ENCODE data around the gene CAPN8. TPM values are rescaled to one million over a fixed set of nuclear protein-coding genes. Genes with fewer than 3 reads are reported as not detected.

The CAPN8 gene
- total and polyA plus RNA-seq, 4 donors: 0.08 to 0.16 TPM; not detected in 2

- TF ChIP-seq HNF4A (conservative IDR thresholded peaks at IDR 0.05) (no peak), MAX (IDR thresholded peaks at IDR 0.05) (no peak), SP1 (IDR thresholded peaks at IDR 0.05) (no peak), RXRA (IDR thresholded peaks at IDR 0.05) (no peak), GABPA (IDR thresholded peaks at IDR 0.05 in 1 of 2, conservative IDR thresholded peaks at IDR 0.05 in 1 of 2) (no peak)
These were observed 13.0 kb downstream of the CAPN8 start (continued) for GRCh38 chr1:223652436-223652941.

- no peak overlapping the region for H3K27ac ChIP-seq (ENCODE audit: low read depth in 1 of 2, low read length in 2 of 2)
- no peaks in the 10 kb centered on the region for H3K27me3 ChIP-seq (ENCODE audit: control insufficient read depth in 4 of 4, insufficient read depth in 4 of 4, low read length in 3 of 4)
- no peaks in the 10 kb centered on the region for H3K36me3 ChIP-seq (ENCODE audit: control insufficient read depth in 4 of 4, insufficient read depth in 3 of 4, low read depth in 1 of 4, low read length in 3 of 4)
- H3K4me1 ChIP-seq (ENCODE audit: control insufficient read depth in 4 of 4, insufficient read depth in 4 of 4, low read length in 3 of 4): peaks cover 0 to 4% (median 2%) of the 10 kb centered on the region in 4 donors
- H3K4me3 ChIP-seq (ENCODE audit: low read depth in 1 of 3, low read length in 3 of 3): no peak overlapping the region
- no peaks in the 10 kb centered on the region for H3K9me3 ChIP-seq (ENCODE audit: control insufficient read depth in 4 of 4, low read length in 3 of 4)
- no peak overlapping the region for H3K9ac ChIP-seq (ENCODE audit: low read depth in 1 of 2, low read length in 2 of 2)
- DNase-seq (ENCODE audit: low spot score): no peak
- 80% methylated on average over 8 of the region's 8 CpGs for WGBS
- TF ChIP-seq CTCF (IDR thresholded peaks at IDR 0.05; ENCODE audit: low read depth, low read length, missing input control) (no peak), FOXA2 (IDR thresholded peaks at IDR 0.05) (no peak), ATF3 (IDR thresholded peaks at IDR 0.05) (no peak), ZBTB33 (IDR thresholded peaks at IDR 0.05) (no peak), NR2F2 (IDR thresholded peaks at IDR 0.05) (no peak), HNF4A (conservative IDR thresholded peaks at IDR 0.05) (no peak)
These were observed 14.1 kb downstream of the CAPN8 start for GRCh38 chr1:223651291-223651991.

GRCh38 chr1:223650465-223650864, 15.0 kb downstream of the CAPN8 start:
- WGBS: 59% methylated on average over 2 of the region's 2 CpGs
- peaks cover 0 to 4% (median 2%) of the 10 kb centered on the region in 4 donors for H3K4me1 ChIP-seq (ENCODE audit: control insufficient read depth in 4 of 4, insufficient read depth in 4 of 4, low read length in 3 of 4)
- no peaks in the 10 kb centered on the region for H3K36me3 ChIP-seq (ENCODE audit: control insufficient read depth in 4 of 4, insufficient read depth in 3 of 4, low read depth in 1 of 4, low read length in 3 of 4)
- no peak for DNase-seq (ENCODE audit: low spot score)
- no peaks in the 10 kb centered on the region for H3K9me3 ChIP-seq (ENCODE audit: control insufficient read depth in 4 of 4, low read length in 3 of 4)
- H3K9ac ChIP-seq (ENCODE audit: low read depth in 1 of 2, low read length in 2 of 2): no peak overlapping the region
- no peaks in the 10 kb centered on the region for H3K27me3 ChIP-seq (ENCODE audit: control insufficient read depth in 4 of 4, insufficient read depth in 4 of 4, low read length in 3 of 4)
- H3K27ac ChIP-seq (ENCODE audit: low read depth in 1 of 2, low read length in 2 of 2): no peak overlapping the region
- H3K4me3 ChIP-seq (ENCODE audit: low read depth in 1 of 3, low read length in 3 of 3): no peak overlapping the region
- no peak for TF ChIP-seq EGR1 (IDR thresholded peaks at IDR 0.05; ENCODE audit: low read depth in 2 of 2)
- no peak for TF ChIP-seq HNF4G (IDR thresholded peaks at IDR 0.05)
- no peak for TF ChIP-seq MAX (IDR thresholded peaks at IDR 0.05)
- TF ChIP-seq HNF4A (conservative IDR thresholded peaks at IDR 0.05): no peak
- TF ChIP-seq FOXA2 (IDR thresholded peaks at IDR 0.05): no peak
- no peak for TF ChIP-seq RXRA (IDR thresholded peaks at IDR 0.05)
- no peak for TF ChIP-seq YY1 (IDR thresholded peaks at IDR 0.05)
- TF ChIP-seq ATF3 (IDR thresholded peaks at IDR 0.05): no peak
- TF ChIP-seq REST (IDR thresholded peaks at IDR 0.05): no peak
- TF ChIP-seq NR2F2 (IDR thresholded peaks at IDR 0.05): no peak
- TF ChIP-seq CTCF (IDR thresholded peaks at IDR 0.05; ENCODE audit: low read depth, low read length, missing input control): no peak
- TF ChIP-seq TAF1 (conservative IDR thresholded peaks at IDR 0.05): no peak
